Osteoblast (primary cell): ENCODE measurements around the gene AGXT2. TPM values are rescaled to one million over a fixed set of nuclear protein-coding genes. Genes with fewer than 3 reads are reported as not detected.

Experiments
- DNase-seq: peaks from one replicate; pipeline ENCODE4 v3.0.0; 2011; ENCODE audit warnings: low spot score, mixed read lengths; ENCODE audit not compliant: insufficient read length; ENCODE audit errors: missing footprints
- H2AFZ ChIP-seq: 2 replicates; pipeline ENCODE4 v1.6.0; 2011; ENCODE audit warnings: mild to moderate bottlenecking, low read length
- H3K27ac ChIP-seq: 2 replicates; pipeline ENCODE4 v1.5.1; 2011; ENCODE audit warnings: mild to moderate bottlenecking, low read depth, low read length, moderate library complexity
- H3K27me3 ChIP-seq: 2 replicates; pipeline ENCODE4 v1.6.0; 2012; ENCODE audit warnings: mild to moderate bottlenecking, control low read depth, inconsistent platforms, low read length, moderate library complexity; ENCODE audit not compliant: insufficient read depth
- H3K36me3 ChIP-seq: 2 replicates; pipeline ENCODE4 v1.5.1; 2011; ENCODE audit warnings: mild to moderate bottlenecking, low read length, control low read depth, moderate library complexity; ENCODE audit not compliant: insufficient read depth
- H3K4me1 ChIP-seq: 2 replicates; pipeline ENCODE4 v1.5.1; 2011; ENCODE audit warnings: mild to moderate bottlenecking, low read length, control low read depth, moderate library complexity; ENCODE audit not compliant: insufficient read depth
- H3K4me2 ChIP-seq: 2 replicates; pipeline ENCODE4 v1.6.0; 2011; ENCODE audit warnings: mild to moderate bottlenecking, low read length; ENCODE audit not compliant: insufficient read depth
- H3K4me3 ChIP-seq: fragments of 200-600 bp; sonication (generic); 3 replicates; pipeline ENCODE4 v1.5.1; 2012; ENCODE audit warnings: mild to moderate bottlenecking, low read length, inconsistent platforms; ENCODE audit not compliant: insufficient read depth
- H3K79me2 ChIP-seq: 2 replicates; pipeline ENCODE4 v1.6.0; 2012; ENCODE audit warnings: mild to moderate bottlenecking, low read length, control low read depth, inconsistent platforms; ENCODE audit not compliant: insufficient read depth
- H3K9me3 ChIP-seq: 2 replicates; pipeline ENCODE4 v1.5.1; 2011; ENCODE audit warnings: low read depth, low read length, control low read depth
- H4K20me1 ChIP-seq: 2 replicates; pipeline ENCODE4 v1.6.0; 2012; ENCODE audit warnings: mild to moderate bottlenecking, low read length, control low read depth; ENCODE audit not compliant: insufficient read depth
- total RNA-seq: library from RNA; depleted of rRNA; stranded (reverse); fragments of >200 nt; gene quantifications from 2 replicates; pipeline ENCODE4 v1.2.3, GENCODE V29; 2012
- TF ChIP-seq, protein P1 (sequence below): IDR thresholded peaks from 2 replicates; pipeline ENCODE4 v1.5.1; 2011; ENCODE audit warnings: mild to moderate bottlenecking, low read depth, low read length, moderate library complexity; ENCODE audit errors: extremely low read depth

Gene AGXT2
- total RNA-seq, 1 donor, result not detected

DNA sequence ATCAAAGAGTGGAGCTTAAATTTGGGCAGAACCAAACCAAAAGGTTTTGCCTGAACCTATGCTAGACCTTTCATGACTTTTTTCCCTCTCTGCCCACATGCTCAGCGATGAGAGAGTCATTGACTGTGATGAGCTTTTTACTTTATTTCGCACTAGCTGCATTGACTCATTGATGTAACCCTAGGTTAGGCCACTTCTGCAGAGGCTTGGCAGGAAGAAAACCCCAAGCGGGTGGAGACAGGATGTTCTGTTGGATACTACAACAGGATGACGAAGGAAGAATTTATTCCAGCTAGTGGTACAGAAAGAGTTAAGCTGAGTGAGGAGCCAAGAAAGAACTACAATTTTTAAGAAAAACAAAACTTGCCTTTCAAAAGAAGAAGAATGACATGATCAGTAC, 18.4 kb downstream of the AGXT2 start:
- Histone ChIP-seq H4K20me1 (no peaks in the 10 kb centered on the region), H3K9me3 (no peaks in the 10 kb centered on the region), H3K4me3 (no peak overlapping the region), H3K4me2 (peak overlapping the region; percentile 42), H3K27ac (peak overlapping the region; percentile 17), H3K4me1 (peaks cover 17% of the 10 kb centered on the region), H3K36me3 (no peaks in the 10 kb centered on the region), H3K27me3 (peaks cover 8% of the 10 kb centered on the region), H2AFZ (no peak overlapping the region), H3K79me2 (no peaks in the 10 kb centered on the region)
- DNase-seq, result peak; percentile 71
- TF ChIP-seq, protein P1, sequence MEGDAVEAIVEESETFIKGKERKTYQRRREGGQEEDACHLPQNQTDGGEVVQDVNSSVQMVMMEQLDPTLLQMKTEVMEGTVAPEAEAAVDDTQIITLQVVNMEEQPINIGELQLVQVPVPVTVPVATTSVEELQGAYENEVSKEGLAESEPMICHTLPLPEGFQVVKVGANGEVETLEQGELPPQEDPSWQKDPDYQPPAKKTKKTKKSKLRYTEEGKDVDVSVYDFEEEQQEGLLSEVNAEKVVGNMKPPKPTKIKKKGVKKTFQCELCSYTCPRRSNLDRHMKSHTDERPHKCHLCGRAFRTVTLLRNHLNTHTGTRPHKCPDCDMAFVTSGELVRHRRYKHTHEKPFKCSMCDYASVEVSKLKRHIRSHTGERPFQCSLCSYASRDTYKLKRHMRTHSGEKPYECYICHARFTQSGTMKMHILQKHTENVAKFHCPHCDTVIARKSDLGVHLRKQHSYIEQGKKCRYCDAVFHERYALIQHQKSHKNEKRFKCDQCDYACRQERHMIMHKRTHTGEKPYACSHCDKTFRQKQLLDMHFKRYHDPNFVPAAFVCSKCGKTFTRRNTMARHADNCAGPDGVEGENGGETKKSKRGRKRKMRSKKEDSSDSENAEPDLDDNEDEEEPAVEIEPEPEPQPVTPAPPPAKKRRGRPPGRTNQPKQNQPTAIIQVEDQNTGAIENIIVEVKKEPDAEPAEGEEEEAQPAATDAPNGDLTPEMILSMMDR, result no peak

DNA sequence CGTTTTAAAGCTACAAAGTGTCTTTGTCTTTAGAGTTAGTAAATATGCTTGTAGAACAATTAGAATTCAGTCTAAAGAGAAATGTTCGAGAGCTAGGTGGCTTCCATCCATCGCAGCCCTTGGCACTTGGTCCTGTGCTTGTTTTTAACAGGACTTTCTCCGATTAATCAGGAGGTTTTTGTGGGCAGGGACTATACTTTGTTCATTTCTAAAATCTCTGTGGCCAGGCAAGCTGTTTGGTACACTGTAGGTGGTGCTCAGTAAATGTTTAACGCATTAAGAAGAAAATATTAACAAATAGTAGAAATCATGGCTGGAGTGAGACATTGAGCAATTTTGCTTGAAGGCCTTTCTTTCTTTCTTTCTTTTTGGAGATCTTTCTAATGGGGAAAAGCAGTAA, 20.8 kb downstream of the AGXT2 start:
- DNase-seq, result no peak
- Histone ChIP-seq H3K27me3 (peaks cover 8% of the 10 kb centered on the region), H3K79me2 (no peaks in the 10 kb centered on the region), H3K9me3 (no peaks in the 10 kb centered on the region), H3K4me1 (peaks cover 17% of the 10 kb centered on the region), H3K4me2 (no peak overlapping the region), H4K20me1 (no peaks in the 10 kb centered on the region), H2AFZ (no peak overlapping the region), H3K36me3 (no peaks in the 10 kb centered on the region), H3K4me3 (no peak overlapping the region), H3K27ac (no peak overlapping the region)
- TF ChIP-seq, protein P1, result no peak

DNA sequence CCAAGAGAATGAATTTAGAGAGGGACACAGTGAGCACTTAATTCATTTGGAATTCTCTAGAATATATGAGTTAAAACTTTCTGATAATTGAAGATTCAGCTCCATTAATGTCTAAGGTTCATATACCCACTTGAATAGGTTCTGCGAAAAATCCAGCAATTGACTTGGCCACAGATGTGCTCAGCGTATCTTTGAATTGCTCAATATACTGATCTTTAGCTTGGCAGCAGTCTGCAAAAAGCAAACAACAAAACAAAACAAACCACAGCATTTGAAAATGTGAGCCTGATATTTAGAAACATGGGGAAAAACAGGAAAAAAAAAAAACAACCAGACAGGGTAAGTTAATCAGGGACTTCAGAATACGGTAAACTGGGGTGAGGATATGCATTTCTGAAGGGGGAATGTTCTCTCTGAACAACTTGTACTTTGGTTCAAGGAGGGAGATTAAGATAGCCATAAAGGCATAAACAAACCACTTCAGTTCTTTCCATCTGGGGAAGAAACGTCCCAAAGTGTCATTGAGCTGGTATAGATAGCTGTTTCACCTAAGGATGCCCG, 21.4 kb downstream of the AGXT2 start:
- DNase-seq, result no peak
- H3K27me3 ChIP-seq, result peaks cover 8% of the 10 kb centered on the region
- no peaks in the 10 kb centered on the region for H3K79me2 ChIP-seq
- H3K9me3 ChIP-seq, result no peaks in the 10 kb centered on the region
- H2AFZ ChIP-seq, result no peak overlapping the region
- H3K27ac ChIP-seq, result no peak overlapping the region
- peaks cover 17% of the 10 kb centered on the region for H3K4me1 ChIP-seq
- no peak overlapping the region for H3K4me2 ChIP-seq
- no peaks in the 10 kb centered on the region for H4K20me1 ChIP-seq
- H3K4me3 ChIP-seq, result no peak overlapping the region
- TF ChIP-seq, protein P1, result no peak
- H3K36me3 ChIP-seq, result no peaks in the 10 kb centered on the region

DNA sequence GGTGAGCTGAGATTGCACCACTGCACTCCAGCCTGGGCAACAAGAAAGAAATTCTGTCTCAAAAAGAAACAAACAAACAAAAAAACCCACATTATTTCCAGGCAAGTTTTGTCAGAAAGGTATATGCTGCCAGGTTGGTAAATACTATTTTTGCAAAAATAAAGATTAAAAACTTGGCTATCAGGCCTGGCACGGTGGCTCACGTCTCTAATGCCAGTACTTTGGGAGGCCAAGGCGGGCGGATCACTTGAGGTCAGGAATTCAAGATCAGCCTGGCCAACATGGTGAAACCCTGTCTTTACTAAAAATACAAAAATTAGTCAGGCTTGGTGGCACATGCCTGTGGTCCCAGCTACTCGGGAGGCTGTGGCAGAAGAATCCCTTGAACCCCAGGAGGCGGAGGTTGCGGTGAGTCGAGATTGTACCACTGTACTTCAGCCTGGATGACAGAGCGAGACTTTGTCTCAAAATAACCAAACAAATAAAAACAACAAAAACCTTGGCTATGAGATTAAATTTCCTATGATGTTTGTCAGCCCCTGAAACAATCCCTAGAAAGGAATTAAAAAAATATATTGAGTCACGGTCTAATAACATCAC, 22.7 kb downstream of the AGXT2 start:
- Histone ChIP-seq H3K4me3 (no peak overlapping the region), H3K4me1 (peaks cover 10% of the 10 kb centered on the region), H3K79me2 (no peaks in the 10 kb centered on the region), H3K4me2 (peak overlapping the region; percentile 18), H3K36me3 (no peaks in the 10 kb centered on the region), H4K20me1 (no peaks in the 10 kb centered on the region), H3K9me3 (no peaks in the 10 kb centered on the region), H3K27me3 (peaks cover 8% of the 10 kb centered on the region), H2AFZ (no peak overlapping the region), H3K27ac (no peak overlapping the region)
- TF ChIP-seq, protein P1, result no peak
- DNase-seq, result no peak
